Measurements from ENCODE around the gene CXCL1. TPM values are rescaled to one million over a fixed set of nuclear protein-coding genes. Genes with fewer than 3 reads are reported as not detected.

CXCL1 gene
- total RNA-seq, 1 donor from 2014 or later = 2.7 TPM

- Mint-ChIP-seq H3K27ac (no peak overlapping the region), H3K27me3 (peaks cover 29% of the 10 kb centered on the region), H3K9me3 (ENCODE audit: low read depth) (no peaks in the 10 kb centered on the region), H3K4me3 (ENCODE audit: low read depth) (no peak overlapping the region), H3K36me3 (ENCODE audit: insufficient read depth) (no peaks in the 10 kb centered on the region), H3K4me1 (ENCODE audit: low read depth) (peaks cover 8% of the 10 kb centered on the region)
- no peak for DNase-seq (ENCODE audit: low spot score, unreplicated experiment)
- TF ChIP-seq CTCF (IDR thresholded peaks at IDR 0.05; ENCODE audit: unreplicated experiment) = no peak
Measured at GRCh38 chr4:73839715-73840114, 29.5 kb upstream of the CXCL1 start.

- DNase-seq (ENCODE audit: low spot score, unreplicated experiment) = no peak
- peaks cover 27% of the 10 kb centered on the region for H3K27me3 Mint-ChIP-seq
- TF ChIP-seq CTCF (IDR thresholded peaks at IDR 0.05; ENCODE audit: unreplicated experiment) = no peak
- peaks cover 8% of the 10 kb centered on the region for H3K4me1 Mint-ChIP-seq (ENCODE audit: low read depth)
- H3K27ac Mint-ChIP-seq = no peak overlapping the region
- no peaks in the 10 kb centered on the region for H3K9me3 Mint-ChIP-seq (ENCODE audit: low read depth)
- no peaks in the 10 kb centered on the region for H3K36me3 Mint-ChIP-seq (ENCODE audit: insufficient read depth)
- H3K4me3 Mint-ChIP-seq (ENCODE audit: low read depth) = no peak overlapping the region
Measured at GRCh38 chr4:73841243-73841925, 27.8 kb upstream of the CXCL1 start.

GRCh38 chr4:73842696-73843095 is 26.5 kb upstream of the CXCL1 start:
- no peak overlapping the region for H3K27ac Mint-ChIP-seq
- H3K36me3 Mint-ChIP-seq (ENCODE audit: insufficient read depth) = no peaks in the 10 kb centered on the region
- no peak for DNase-seq (ENCODE audit: low spot score, unreplicated experiment)
- TF ChIP-seq CTCF (IDR thresholded peaks at IDR 0.05; ENCODE audit: unreplicated experiment) = no peak
- H3K9me3 Mint-ChIP-seq (ENCODE audit: low read depth) = no peaks in the 10 kb centered on the region
- no peak overlapping the region for H3K4me3 Mint-ChIP-seq (ENCODE audit: low read depth)
- peaks cover 19% of the 10 kb centered on the region for H3K27me3 Mint-ChIP-seq
- no peaks in the 10 kb centered on the region for H3K4me1 Mint-ChIP-seq (ENCODE audit: low read depth)

GRCh38 chr4:73843369-73843768 is 25.8 kb upstream of the CXCL1 start:
- Mint-ChIP-seq H3K27ac (no peak overlapping the region), H3K4me1 (ENCODE audit: low read depth) (no peaks in the 10 kb centered on the region), H3K36me3 (ENCODE audit: insufficient read depth) (no peaks in the 10 kb centered on the region), H3K27me3 (peaks cover 18% of the 10 kb centered on the region), H3K4me3 (ENCODE audit: low read depth) (no peak overlapping the region), H3K9me3 (ENCODE audit: low read depth) (no peaks in the 10 kb centered on the region)
- TF ChIP-seq CTCF (IDR thresholded peaks at IDR 0.05; ENCODE audit: unreplicated experiment) = no peak
- no peak for DNase-seq (ENCODE audit: low spot score, unreplicated experiment)

- Mint-ChIP-seq H3K27ac (no peak overlapping the region), H3K4me3 (ENCODE audit: low read depth) (no peak overlapping the region), H3K27me3 (peaks cover 12% of the 10 kb centered on the region), H3K36me3 (ENCODE audit: insufficient read depth) (no peaks in the 10 kb centered on the region), H3K9me3 (ENCODE audit: low read depth) (no peaks in the 10 kb centered on the region), H3K4me1 (ENCODE audit: low read depth) (no peaks in the 10 kb centered on the region)
- no peak for DNase-seq (ENCODE audit: low spot score, unreplicated experiment)
- no peak for TF ChIP-seq CTCF (IDR thresholded peaks at IDR 0.05; ENCODE audit: unreplicated experiment)
Measured at GRCh38 chr4:73844345-73844744, 24.8 kb upstream of the CXCL1 start.

All from progenitor cell of endocrine pancreas (in vitro differentiated cells).